CD4-positive, alpha-beta T cell treated with Interferon alpha-2 for 1 hour (primary cell): Measurements from ENCODE around the gene ZNF184.
A peak's percentile ranks its signal among the peaks of the same experiment; 100 is the strongest.
"Not testable (repeated sequence)": the region's sequence is repeated elsewhere in the genome, so short reads cannot be mapped to it uniquely, and the experiment has no call there.

Source experiments
- DNase-seq, 2 donors: peaks; one replicate each; pipeline ENCODE4 v3.0.0-alpha.2; 2020 to 2022

Gene ZNF184

DNA sequence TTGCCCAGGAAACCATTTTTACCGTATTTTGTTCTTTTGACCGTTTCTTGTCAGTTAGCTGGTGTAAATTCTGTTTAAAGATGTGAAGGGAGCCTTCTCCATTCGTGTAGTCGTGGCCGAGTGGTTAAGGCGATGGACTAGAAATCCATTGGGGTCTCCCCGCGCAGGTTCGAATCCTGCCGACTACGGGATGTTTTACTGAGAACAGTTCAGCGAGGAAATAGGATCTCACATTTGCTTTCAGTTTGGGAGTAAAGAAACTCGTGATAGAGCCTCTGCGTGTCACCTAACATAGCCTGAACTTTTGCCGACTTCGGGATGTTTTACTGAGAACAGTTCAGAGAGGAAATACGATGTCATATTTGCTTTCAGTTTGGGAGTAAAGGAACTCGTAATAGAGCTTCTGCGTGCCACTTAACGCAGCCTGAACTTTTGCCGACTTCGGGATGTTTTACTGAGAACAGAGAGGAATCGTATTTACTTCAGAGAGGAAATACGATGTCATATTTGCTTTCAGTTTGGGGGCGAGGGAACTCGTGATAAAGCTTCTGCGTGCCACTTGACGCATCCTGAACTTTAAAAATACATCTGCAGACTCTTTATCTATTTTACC is 5.9 kb upstream of the ZNF184 start:
- peak; percentile 93 to 96 for DNase-seq

DNA sequence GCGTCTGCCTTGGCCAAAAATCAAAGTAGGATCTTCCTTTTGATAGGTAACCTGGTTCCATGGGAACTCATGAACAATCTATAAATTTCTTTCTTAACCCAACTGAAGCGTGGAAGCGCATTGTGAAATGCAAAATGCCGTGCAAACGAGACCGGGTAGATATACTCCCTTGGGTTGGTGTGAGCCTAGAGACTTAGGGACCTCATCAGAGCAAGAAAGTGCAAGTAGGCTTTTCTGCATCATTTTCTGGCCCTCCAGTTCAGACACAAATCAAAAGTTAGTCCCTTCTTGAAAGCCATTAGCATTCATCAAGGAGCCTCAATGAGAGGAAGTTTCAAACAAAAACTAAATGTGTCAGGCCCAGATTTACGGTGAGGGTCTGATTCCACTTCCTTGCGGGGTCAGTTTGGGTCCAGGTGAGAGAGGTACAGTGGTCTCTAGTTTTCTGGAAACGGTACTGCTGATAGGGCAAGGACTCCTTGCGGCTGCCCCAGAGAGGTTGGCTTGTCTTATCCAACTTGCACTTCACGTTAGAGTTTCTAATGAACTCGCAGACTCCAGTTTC is 5.3 kb upstream of the ZNF184 start:
- DNase-seq: no peak

DNA sequence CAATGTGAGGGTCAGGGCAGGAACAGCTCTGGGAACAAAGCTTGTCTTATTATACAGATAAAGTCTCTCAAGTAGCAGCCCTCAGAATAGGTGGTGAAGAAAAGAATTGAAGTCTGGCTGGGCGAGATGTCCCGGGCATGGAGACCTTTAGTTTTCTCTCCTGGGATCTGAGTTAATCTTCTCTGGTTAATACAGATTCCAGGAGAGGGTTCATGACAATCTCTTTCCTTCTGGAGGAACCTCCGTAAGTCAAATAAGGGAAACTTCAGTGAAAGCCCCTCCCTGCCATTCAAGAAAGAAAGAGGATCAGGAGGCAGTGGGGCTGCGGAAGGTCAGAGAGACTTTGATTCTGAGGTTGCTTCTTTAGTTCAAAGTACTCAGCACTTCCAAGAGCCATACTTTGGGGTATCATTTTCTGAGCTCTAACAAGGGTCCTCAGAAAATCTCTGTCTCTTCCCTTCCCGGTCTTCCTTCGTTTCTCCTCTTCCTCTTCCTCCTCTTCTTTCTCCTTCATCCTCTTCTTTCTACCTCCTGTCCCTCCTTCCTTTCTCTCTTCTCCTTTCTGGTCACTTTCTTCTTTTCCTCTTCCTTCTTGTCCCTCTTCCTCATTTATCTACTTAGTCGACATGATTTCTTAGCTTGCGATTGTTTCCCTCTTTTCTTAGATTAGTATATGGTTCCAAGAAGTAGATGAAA is 4.6 kb upstream of the ZNF184 start:
- DNase-seq: no peak

DNA sequence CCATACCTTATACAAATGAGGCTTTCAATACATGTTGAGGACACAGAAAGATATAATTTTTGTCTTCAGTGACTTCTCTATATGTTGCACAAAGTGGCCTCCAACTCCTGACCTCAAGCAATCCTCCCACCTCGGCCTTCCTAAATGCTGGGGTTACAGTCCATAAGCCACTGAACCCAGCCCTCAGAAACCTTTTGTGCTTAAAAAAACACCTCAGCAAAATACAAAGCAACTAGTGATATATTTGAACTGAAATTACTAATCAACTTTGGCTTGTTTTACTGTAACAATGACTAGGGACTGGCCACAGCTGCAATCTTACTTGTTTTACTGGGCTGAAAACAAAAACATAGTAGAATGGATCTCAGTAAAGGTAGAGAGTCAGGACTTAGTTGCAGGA is 3.2 kb upstream of the ZNF184 start:
- no peak for DNase-seq

DNA sequence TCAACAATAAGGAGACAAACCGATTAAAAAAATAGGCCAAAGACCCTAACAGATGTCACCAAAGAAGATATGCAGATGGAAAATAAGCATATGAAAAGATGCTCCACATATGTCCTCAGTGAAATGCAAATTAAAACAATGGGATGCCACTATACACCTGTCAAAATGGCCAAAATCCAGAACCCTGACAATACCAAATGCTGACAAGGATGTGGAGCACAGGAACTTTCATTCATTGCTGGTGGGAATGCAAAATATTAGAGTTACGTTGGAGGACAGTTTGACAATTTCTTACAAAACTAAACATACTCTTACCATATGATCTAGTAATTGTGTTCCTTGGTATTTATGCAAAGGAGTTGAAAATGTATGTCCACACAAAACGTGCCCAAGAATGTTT is 1.8 kb upstream of the ZNF184 start:
- DNase-seq: no peak

DNA sequence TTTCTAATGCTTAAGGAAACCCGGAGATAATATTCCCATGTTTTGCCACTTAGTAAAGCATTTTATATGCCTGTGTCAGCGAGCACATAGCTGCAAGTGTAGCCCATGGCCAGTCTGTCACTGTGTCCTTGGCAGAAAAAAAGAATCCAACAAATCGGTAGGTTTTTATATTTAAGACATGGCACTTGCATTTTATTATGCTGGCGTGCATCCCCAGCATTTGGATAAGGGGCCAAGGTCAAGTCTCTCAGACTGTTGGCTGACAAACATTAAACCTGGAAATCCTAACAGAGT is 1.2 kb upstream of the ZNF184 start:
- no peak for DNase-seq

DNA sequence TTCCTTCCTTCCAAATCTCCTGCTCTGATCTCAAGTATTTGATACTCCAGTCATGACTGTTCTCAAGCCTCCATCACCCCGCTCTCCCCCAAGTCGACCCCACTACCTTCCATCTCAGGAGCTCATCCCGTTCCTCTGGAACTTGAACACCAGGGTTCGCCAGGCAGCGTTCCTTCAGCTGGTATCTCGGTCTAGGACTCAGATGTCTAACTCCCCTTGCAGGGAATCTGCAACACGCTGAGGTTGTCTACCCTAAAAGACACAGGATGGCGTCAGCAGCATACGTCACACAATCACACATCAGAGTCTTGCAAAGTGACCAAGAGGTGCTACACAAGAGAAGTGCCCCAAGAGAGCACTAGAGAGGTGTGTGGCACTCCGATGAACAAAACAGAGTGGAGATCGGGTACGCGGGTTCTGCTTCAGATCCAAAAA is 706 bp downstream of the ZNF184 start:
- DNase-seq: peak; percentile 86 to 87

DNA sequence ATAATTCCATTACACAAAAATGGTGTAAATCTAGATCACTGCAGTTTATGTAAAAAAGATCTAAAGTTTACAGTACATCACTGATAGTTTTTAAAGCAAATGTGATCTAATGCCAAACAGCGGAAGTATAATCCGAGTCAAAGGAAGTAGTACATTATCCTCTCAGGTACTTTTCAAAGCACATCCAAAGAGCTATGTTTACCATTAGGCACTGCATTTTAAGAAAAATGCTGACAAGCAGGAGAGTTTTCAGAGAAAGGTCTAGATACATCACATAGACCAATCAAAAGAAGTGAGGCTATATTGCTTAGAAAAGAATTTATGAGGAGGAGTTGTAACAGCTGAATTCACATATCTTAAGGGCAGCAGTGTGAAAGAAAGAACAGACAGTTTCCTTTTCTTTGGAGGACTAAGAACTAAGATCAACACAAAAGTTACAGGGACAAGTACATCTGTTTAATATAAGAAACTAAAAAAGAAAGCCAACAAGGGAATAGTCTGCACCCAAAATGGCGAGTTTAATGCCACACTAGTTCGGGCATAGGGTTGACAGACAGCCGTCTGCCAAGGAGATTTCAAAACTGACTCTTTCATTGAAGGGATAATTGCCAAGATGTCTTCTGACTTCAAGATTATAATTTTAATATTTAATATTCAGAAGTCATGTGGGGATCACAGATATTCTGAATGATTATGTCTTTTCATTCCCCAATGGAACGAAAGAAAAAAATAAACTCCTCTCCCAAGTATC is 1.4 kb downstream of the ZNF184 start:
- no peak for DNase-seq

DNA sequence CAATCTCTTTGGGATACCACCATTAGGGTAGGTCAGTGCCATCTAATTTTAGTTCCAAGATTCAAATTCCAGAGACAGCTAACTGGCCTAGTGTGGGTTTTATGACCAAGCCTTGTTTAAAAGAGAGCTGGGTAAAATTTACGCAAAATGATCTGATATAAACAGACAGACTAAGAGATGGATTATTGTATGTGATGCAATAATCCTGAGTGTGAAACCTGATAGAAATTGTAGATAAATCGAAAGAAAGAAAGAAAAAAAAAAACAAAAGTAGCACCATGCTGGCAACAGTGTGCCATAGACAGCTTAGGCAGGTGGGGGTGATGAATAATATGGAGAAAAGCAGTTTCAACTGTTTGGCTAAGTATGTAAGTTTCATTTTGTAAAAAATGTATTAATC is 2.9 kb downstream of the ZNF184 start:
- no peak for DNase-seq

DNA sequence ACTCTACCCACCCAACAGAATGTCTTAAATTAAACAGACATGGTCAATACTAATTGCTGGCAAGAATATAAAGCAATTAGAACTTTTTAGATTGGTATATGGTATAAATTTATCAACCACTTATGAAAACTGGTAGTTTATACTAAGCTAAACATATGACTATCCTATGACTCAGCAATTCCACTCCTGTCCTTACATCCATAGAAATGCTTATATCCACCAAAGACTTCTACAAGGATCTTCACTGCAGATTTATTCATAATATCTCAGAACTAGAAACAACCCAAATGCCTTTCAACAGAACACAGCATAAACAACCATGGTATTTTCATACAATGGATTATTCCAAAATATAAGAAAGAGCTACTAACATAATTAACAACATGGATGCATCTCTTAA is 4.6 kb downstream of the ZNF184 start:
- no peak for DNase-seq

DNA sequence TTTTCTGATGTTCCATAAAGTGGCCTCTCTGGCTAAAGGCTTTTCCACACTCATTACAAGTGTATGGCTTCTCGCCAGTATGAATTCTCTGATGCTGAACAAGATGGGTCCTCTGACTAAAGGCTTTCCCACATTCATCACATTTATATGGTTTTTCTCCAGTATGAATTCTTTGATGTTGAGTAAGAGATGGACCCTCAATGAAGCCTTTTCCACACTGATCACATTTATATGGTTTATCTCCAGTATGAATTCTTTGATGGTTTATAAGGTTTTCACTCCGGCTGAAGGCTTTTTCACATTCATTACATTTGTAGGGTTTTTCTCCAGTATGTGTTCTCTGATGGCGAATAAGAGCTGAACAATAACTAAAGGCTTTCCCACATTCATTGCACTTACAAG is 20.4 kb downstream of the ZNF184 start:
- DNase-seq: no peak

DNA sequence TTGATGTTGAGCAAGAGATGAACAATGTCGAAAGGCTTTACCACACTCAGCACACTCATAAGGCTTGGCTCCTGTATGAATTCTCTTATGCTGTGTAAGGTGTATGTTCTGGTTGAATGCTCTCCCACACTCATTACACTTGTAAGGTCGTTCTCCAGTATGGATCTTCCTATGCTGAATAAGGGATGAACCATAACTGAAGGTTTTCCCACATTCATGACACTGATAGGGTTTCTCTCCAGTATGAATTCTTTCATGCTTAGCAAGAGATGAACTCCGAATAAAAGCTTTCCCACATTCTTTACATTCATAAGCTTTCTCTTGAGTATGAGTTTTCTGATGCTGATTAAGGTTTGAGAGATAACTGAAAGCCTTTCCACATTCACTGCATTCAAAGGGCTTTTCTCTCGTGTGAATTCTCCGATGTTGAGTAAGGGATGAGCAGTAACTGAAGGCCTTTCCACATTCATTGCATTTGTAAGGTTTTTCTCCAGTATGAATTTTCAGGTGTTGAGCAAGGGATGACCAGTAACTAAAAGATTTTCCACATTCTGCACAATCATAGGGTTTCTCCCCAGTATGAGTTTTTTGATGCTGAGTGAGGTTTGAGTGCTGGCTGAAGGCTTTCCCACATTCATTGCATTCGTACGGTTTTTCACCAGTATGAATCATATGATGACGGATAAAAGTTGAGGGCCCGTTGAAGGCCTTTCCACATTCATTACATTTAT is 21.1 kb downstream of the ZNF184 start:
- no peak for DNase-seq

DNA sequence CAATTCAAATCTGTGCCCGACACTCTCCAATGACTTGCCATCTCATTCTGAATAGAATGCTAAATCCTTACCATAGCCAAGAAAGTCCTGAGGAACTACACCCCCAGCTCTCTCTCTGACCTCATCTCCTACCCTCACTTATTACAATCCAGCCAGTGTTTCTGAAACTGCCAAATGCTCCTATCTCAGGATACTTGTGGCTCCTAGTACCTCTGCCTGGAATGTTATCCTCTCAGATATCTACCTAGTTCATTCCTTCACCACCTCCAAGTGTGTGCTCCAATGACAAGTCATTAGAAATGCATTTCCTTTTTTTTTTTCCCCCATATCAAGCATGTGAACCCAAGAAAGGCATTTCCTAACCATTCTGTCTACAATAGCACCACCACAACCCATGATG is 24.4 kb downstream of the ZNF184 start:
- no peak for DNase-seq

DNA sequence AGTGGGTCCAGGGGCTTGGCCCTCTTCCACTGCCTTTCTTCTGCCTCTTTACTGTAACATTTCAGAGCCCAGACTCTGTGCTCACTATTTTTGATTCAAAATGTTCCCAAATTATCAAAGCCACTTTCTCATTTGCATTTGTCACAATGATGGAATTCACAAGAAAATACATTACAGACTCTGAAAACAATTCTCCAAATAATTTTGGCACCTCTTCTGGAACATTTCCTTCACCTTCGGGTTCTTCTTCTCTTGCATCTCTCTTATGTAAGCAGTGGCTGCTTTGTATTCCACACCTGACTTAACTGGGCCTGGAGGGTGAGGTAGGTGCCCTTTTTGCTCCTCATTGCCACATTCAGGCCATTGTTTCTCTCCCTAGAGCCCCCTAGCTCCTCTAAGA is 30.0 kb downstream of the ZNF184 start:
- DNase-seq: no peak

DNA sequence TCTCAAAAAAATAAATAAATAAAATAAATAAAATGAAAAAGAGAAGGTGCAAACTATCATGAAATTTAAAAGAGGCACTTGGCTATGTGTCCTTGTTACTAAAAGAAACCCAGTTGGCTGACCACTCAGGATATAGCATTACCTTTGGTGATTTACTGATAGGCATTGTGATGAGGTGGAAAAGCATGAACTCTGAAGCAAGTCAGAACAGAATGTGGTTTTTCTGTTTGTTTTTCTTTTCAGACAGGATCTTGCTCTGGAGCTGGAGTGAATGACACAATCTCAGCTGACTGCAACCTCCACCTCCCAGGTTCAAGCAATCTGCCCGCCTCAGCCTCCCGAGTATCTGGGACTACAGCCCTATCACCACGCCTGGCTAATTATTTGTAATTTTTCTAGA is 31.9 kb downstream of the ZNF184 start:
- DNase-seq: no peak

DNA sequence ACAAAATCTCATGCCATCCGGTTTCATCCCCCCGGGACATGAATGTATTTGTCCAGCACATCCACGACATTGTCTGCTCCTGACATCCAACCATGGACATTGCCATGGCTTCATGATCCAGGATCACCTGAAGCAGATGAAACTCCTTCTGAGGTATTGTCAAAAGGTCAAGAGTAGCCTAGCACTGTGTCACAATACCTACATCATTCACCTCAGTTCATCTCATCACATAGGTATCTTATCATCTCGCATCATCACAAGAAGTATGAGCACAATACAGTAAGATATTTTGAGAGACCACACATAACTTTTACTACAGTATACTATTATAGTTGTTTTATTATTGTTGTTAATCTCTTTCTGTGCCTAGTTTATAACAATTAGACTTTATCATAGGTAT is 33.5 kb downstream of the ZNF184 start:
- DNase-seq: no peak

DNA sequence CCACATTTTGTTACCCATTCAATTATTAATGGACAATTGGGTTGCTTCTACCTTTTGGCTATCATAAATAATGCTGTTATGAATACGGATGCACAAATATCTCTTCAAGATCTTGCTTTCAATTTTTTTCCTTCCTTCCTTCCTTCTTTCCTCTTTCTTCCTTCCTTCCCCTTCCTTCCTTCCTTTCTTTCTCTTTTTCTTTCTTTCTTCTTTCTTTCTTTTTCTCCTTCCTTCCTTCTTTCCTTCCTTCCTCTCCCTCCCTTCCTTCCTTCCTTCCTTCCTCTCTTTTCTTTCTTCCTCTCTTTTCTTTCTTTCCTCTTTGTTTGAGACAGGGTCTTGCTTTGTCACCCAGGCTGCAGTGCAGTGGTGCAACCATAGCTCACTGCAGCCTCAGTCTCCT is 39.2 kb downstream of the ZNF184 start:
- no peak for DNase-seq

DNA sequence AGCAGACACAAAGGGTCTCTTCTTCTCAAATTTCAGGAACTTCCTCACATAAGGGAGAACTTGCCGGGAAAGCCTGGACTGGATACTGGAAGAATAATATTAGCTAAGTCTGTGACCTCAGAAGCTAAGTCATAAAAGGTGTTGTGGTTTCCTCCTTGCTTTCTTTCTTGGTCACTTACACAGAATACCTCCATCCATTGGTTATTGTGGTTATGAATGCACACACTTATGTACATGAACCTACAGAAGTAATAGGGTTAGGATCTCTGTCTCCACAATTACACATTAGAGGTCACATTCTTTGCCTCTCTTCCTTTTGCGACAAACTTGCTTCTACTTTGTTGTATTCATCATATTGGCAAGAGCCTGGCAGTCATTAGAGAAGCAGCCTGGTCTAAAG is 43.9 kb downstream of the ZNF184 start:
- no peak for DNase-seq

DNA sequence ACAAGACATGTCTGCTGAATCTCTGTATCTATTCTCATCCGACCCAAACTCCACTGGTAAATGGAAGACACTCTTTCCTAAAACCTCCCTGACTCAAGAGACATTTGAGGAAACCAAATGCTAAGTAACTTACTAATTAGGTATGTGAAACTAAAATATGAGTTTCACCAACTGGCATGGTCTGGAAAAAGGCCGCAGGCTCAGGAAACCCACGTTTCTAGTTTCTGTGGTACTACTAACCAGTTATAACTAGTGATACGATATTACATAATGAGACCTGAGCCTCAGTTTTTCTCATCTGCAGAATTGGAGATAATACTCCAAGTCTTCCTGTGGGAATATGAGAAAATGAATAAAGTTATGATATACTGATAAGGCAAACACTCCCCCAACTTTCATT is 44.4 kb downstream of the ZNF184 start:
- no peak for DNase-seq

DNA sequence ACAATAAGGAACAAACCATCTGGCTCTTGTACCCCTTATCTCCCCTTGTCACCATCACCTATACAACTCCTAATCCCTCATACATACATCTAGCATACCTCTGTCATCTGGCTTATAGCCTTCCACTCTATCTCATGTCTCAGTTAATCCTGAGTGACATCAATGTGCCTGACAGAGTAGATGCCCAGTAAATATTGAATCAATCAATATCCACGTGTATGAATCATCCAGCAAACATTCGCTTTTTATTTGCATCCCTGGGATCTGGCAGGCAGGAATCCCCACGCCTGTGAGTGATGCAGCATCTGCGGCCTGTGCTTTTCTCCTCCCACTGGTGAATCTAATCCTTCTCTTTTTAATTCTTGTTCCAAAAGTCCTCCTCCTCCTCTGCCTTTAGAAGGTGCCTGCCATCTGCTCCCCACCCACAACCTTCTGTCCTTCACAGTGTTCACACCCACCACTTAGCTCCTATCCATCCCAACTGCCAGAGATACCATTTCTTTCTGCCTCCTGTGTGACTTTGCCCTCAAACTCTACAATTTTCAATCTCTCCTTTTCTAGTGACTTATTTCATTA is 46.8 kb downstream of the ZNF184 start:
- no peak for DNase-seq

DNA sequence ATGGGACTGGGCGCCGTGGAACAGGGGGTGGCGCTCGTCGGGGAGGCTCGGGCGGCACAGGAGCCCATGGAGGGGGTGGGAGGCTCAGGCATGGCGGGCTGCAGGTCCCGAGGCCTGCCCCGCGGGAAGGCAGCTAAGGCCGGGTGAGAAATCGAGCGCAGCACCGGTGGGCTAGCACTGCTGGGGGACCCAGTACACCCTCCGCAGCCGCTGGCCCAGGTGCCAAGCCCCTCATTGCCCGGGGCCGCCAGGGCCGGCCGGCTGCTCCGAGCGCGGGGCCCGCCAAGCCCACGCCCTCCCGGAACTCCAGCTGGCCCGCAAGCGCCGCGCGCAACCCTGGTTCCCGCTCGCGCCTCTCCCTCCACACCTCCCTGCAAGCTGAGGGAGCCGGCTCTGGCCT is 48.1 kb downstream of the ZNF184 start:
- not testable (repeated sequence) for DNase-seq

DNA sequence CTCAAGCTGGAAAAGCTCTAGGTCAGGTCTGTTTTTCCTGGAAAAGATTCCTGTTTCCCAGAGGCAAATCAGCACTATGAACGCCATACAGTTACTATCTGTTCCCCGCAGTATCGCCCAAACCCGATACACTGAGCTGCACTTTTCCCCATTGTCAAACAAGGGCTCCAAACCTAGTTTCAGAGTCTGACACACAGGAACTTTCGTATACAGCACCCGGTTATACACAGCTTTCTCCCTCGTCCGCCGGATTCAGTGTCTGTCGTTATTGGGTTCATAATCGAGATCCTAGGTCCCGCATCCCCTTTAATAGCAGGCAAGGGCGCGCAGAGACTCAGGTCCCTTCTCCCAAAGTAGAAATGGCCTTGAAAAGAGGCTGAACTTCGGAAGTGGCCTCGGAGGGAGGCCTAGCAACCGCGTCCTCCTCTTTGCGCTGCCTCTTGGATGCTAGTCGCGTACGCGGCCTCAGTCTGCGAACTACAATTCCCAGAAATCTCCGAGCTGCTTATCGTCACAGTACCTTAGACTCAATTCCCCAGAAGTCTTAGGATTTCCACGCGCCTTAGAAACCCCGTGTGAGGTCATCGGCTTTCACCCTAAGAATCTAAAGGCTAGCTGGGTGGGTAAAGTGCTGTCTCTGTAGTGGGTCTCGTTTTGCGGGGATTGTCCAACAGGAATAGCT is 50.1 kb downstream of the ZNF184 start:
- no peak for DNase-seq

DNA sequence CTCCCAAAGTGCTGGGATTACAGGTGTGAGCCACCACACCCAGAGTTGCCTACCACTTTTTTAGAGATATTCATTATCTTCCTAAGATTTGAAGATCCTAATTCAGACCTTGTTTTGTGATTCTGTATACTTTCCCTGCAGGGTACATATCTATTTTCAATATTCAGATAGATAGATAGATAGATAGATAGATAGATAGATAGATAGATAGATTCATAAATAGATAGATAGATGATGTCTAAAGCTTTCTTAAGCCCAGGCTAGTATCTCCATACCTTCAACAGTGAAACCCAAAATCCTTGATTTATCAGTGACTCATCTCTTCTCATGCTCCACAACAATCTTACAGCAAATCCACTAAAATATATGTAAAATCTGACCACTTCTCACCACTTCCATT is 53.5 kb downstream of the ZNF184 start:
- no peak for DNase-seq
